Activated T-cell treated with anti-CD3 and anti-CD28 coated beads for 24 hours (primary cell): ENCODE data around the gene ZYG11B.
"Not testable (repeated sequence)": the region's sequence is repeated elsewhere in the genome, so short reads cannot be mapped to it uniquely, and the experiment has no call there.

Source experiments
- DNase-seq: peaks from one replicate; pipeline ENCODE4 v3.0.0-alpha.2; 2020; ENCODE audit warnings: low read depth

The ZYG11B gene

GRCh38 chr1:52726265-52727113, at the start of gene ZYG11B:
TSS of gene ZYG11B (plus strand) at chr1:52726453. CDS start at chr1:52726654, 201 bp downstream.
- peak; percentile 81 for DNase-seq

GRCh38 chr1:52677076-52677806, 49.0 kb upstream of the ZYG11B start:
- DNase-seq: no peak

- DNase-seq: no peak
Observed at GRCh38 chr1:52679048-52679447, 47.2 kb upstream of the ZYG11B start.

GRCh38 chr1:52679498-52679897, 46.8 kb upstream of the ZYG11B start:
- DNase-seq: no peak

- DNase-seq: no peak
Observed at GRCh38 chr1:52680353-52680752, 45.9 kb upstream of the ZYG11B start.

- no peak for DNase-seq
Observed at GRCh38 chr1:52681136-52681535, 45.1 kb upstream of the ZYG11B start.

- DNase-seq: no peak
Observed at GRCh38 chr1:52683367-52683940, 42.8 kb upstream of the ZYG11B start.

- DNase-seq: no peak
Observed at GRCh38 chr1:52684545-52684944, 41.7 kb upstream of the ZYG11B start.

GRCh38 chr1:52686261-52686751, 39.9 kb upstream of the ZYG11B start:
- peak; percentile 58 for DNase-seq

GRCh38 chr1:52686830-52687229, 39.4 kb upstream of the ZYG11B start:
- DNase-seq: no peak

- DNase-seq: no peak
Observed at GRCh38 chr1:52691821-52692220, 34.4 kb upstream of the ZYG11B start.

- no peak for DNase-seq
Observed at GRCh38 chr1:52692697-52693096, 33.6 kb upstream of the ZYG11B start.

- not testable (repeated sequence) for DNase-seq
Observed at GRCh38 chr1:52693351-52693750, 32.9 kb upstream of the ZYG11B start.

GRCh38 chr1:52693843-52694242, 32.4 kb upstream of the ZYG11B start:
- no peak for DNase-seq

- DNase-seq: no peak
Observed at GRCh38 chr1:52695627-52696026, 30.6 kb upstream of the ZYG11B start.

GRCh38 chr1:52697795-52698674, 28.2 kb upstream of the ZYG11B start, which contains the start of gene COA7:
TSS of gene COA7 (minus strand) at chr1:52698347. CDS start at chr1:52698326, 21 bp downstream.
- DNase-seq: peak; percentile 63

GRCh38 chr1:52702886-52703787, 23.1 kb upstream of the ZYG11B start:
- DNase-seq: peak; percentile 75

- DNase-seq: no peak
Observed at GRCh38 chr1:52706136-52706670, 20.1 kb upstream of the ZYG11B start.

GRCh38 chr1:52706941-52707926, 19.0 kb upstream of the ZYG11B start:
- DNase-seq: no peak
